Femur (tissue), 1 donor: ENCODE data around the gene NELFB.
A peak's percentile ranks its signal among the peaks of the same experiment; 100 is the strongest.
"Not testable (repeated sequence)": the region's sequence is repeated elsewhere in the genome, so short reads cannot be mapped to it uniquely, and the experiment has no call there.

Source experiments
- DNase-seq: peaks from one replicate; pipeline ENCODE4 v3.0.0-alpha.2; 2017

NELFB gene

DNA sequence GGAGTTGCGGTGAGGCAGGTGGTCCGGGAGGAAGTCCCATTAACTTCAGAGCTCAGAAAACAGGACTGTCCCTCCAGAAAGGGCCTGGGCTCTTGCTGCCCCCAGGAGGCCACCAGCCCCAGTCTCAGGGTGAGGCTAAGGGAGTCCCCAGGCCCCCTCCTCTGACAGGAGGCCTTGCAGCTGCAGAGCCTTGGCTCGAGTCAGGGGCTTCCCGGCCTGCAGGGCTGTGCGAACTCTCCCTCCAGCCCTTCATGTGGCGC lies 7.3 kb upstream of the NELFB start:
- no peak for DNase-seq

- no peak for DNase-seq
Observed at GRCh38 chr9:137250329-137251193, 4.6 kb upstream of the NELFB start.

DNA sequence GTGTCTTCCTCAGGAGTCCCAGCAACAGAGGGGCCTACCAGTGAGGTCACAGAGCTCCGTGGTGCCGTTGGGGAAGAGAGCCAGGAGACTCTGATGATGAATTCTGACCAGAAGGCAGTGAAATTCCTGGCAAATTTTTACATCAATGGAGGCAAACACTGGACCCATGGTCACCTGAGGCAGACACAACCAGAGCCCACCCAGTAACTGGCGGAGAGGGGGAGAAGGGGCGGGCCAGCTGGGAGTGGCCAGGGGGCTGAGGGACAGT lies 4.0 kb upstream of the NELFB start, which contains the start of gene STPG3:
STPG3 (plus strand) TSS at position 93 of the 268 bp plus-strand sequence; CDS start at position 94, 1 bp downstream.
- DNase-seq: no peak

DNA sequence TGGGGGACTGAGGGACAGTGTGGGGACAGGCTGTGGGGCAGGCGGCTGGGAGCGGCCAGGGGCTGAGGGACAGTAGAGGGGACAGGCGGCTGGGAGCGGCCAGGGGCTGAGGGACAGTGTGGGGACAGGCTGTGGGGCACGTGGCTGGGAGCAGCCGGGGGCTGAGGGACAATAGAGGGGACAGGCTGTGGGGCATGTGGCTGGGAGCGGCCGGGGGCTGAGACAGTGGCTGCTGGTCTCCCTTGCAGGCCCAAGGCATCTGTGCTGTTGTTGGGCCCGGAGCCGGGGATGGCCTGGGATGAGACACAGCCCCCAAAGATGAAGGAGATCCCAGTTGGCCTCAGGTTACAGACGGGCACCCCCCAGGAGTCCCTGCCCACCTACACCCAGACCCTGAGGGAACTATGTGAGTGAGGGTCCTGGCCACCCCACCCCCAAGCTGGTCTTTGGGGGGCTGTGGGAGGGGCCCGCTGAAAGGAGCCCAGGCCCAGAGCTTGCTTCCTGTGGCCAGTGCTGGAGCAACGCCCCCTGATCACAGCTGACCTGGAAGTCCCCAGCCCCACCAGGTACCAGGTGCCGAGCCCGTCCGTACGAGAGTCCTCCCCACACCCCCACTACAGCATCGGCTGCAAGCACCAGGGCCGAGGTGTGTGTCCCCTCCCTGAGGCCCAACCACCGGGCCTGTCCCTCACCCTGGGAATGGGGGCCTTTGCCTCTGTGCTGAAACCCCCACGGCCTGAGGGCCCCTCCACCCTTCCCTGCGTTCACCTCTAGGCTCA lies 3.4 kb upstream of the NELFB start:
- DNase-seq: no peak

- DNase-seq: no peak
Observed at GRCh38 chr9:137252555-137253506, 2.3 kb upstream of the NELFB start.

DNA sequence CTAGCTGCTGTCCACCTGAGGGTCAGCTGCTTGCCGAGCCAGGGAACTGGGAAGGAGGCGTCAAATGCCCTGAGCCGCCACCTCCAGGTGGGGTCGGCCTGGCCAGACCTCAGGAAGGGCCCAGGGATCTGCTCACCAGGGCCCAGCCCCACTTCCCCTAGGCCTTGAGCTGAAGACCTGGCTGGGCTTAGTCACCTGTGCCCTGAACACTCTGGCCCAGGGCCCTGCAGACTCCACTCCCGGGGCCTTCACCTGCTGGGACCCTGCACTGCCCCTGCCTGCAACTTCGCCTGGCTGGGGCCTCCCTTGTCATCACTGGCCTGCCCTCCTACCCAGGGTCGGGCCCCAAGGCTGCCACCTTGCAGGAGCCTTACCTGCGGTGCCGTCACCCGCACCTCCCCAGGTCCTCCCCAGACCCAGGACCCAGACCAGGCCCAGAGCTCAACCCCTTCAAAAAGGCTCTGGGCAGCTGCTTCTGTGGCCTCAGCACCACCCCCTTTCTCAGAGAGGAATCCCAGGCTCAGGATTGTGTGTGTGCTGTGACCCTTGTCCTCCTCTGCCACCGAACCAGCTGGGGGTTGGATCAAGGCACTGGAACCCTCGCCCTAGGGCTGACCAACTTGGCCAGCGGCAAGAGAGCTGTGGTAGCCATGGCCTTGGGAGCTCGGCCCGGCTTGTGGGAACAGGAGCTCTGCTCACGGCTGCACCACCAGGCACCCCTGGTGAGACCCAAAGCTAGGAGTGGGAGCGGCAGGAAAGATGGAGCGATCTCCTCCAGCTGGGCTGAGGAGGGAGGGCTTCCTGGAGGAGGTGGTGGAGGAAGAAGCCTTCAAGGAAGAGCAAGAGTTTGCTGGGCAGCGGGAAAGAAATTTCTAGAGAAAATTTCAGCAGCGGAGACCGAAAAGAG lies 1.2 kb upstream of the NELFB start:
- no peak for DNase-seq

- no peak for DNase-seq
Observed at GRCh38 chr9:137255448-137256114, 454 bp downstream of the NELFB start.

DNA sequence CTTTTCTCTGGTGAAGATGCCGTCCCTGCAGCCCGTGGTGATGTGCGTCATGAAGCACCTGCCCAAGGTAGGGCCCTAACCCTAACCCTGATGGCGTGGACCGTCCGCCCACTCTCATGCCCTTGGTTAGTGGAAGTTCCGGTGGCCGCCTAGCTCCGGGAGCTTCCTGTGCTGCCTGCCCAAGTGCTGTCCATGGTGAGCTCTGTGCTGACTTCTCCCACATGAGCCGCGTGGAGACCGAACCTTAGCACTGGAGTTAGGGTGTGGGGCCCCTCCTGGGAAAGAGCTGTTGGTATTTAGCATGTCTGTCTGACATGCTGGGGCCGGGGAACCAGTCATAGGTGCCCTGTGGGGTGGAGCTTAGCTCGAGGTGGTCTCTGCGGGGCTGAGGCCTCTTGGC lies 1.2 kb downstream of the NELFB start:
- DNase-seq: no peak

DNA sequence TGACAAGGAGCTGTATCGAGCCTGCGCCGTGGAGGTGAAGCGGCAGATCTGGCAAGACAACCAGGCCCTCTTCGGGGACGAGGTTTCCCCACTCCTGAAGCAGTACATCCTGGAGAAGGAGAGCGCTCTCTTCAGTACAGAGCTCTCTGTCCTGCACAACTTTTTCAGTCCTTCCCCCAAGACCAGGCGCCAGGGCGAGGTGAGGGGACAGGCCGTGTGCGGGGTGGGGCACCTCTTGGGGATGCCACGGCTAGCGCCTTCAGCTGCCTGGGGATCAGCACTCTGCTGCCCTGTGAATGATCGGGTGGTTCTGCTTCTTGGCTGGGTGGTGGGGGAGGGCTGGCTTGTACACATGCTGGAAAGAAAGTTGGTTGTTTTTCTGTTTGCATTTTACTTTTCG lies 1.7 kb downstream of the NELFB start:
- DNase-seq: no peak

GRCh38 chr9:137262173-137262908 lies 7.2 kb downstream of the NELFB start:
- not testable (repeated sequence) for DNase-seq

DNA sequence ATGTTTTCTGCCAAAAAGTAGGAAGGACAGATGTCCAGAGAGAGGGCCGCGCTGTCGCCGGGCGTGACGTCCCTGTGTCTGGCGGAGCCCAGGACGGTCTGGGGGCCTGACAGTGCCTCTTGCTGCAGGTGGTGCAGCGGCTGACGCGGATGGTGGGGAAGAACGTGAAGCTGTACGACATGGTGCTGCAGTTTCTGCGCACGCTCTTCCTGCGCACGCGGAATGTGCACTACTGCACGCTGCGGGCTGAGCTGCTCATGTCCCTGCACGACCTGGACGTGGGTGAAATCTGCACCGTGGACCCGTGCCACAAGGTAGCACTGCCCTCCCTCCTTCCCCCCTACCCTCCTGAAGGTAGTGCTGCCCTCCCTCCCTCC lies 7.8 kb downstream of the NELFB start:
- DNase-seq: no peak

- no peak for DNase-seq
Observed at GRCh38 chr9:137263506-137263905, 8.4 kb downstream of the NELFB start.

GRCh38 chr9:137264067-137264466 lies 8.9 kb downstream of the NELFB start:
- no peak for DNase-seq

DNA sequence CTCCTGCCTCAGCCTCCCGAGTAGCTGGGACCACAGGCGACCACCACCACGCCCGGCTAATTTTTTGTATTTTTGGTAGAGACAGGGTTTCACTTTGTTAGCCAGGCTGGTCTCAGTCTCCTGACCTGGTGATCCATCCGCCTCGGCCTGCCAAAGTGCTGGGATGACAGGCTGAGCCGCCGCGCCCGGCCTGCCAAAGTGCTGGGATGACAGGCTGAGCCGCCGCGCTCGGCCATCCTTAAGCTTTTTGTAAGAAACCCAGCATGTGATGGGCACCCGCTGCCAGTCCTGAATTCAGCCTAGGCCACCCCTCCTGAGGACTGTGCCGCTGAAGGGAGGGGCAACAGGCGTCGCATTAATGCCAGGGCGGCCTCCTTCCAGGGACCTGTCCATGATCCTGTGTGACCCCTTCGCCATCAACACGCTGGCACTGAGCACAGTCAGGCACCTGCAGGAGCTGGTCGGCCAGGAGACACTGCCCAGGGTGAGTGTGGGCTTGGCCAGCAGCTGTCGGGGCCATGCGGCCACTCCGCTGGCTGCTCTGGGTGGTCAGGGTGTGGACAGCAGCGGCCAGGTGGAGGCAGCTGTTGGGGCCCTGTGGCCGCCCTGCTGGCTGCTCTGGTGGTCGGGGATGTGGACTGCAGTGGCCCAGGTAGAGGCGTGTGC lies 10.5 kb downstream of the NELFB start:
- DNase-seq: peak; percentile 22

- peak; percentile 24 for DNase-seq
Observed at GRCh38 chr9:137266162-137266527, 11.0 kb downstream of the NELFB start.

GRCh38 chr9:137266585-137267453 lies 11.7 kb downstream of the NELFB start:
- no peak for DNase-seq

- DNase-seq: peak; percentile 19
Observed at GRCh38 chr9:137267933-137268355, 12.8 kb downstream of the NELFB start.

DNA sequence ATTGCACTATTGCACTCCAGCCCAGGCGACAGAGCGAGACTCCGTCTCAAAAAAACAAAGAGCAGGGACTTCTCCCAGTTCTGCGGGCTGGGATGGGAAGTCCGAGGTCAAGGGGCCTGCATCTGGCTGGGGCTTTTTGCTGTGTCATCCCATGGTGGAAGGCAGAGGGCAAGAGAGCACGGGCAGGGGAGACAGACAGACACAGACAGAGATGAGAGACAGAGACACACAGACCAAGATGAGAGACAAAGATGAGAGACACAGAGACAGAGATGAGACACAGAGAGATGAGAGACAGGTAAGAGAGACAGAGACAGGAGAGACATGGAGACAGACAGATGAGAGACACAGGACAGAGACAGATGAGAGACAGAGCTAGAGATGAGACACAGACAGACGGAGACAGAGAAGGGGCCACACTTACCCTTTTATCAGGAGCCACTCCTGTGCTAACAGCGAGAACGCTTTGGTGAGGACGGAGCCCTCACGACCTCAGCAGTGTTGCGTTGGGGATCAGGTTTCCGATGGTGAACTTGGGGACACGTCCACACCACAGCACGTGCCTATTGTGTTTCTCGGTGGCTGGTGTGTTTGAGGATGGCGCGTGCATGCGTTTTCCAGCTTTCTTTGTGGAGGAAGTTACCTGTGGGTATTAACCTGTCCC lies 13.5 kb downstream of the NELFB start:
- DNase-seq: peak; percentile 21

GRCh38 chr9:137269231-137269772 lies 14.2 kb downstream of the NELFB start:
- peak; percentile 54 for DNase-seq
